ENCODE results near the gene TK1.

TK1 gene

GRCh38 chr17:78154903-78155811, 31.7 kb downstream of the TK1 start:
- Histone ChIP-seq H3K4me3 (ENCODE audit: low read length) (peak overlapping the region; percentile 72), H3K4me2 (ENCODE audit: low read length) (peak overlapping the region; percentile 81), H3K79me2 (ENCODE audit: control insufficient read depth, low read length) (no peaks in the 10 kb centered on the region), H3F3A (ENCODE audit: control insufficient read depth, insufficient read depth) (peaks cover 43% of the 10 kb centered on the region), H3K36me3 (ENCODE audit: control insufficient read depth, low read length) (no peaks in the 10 kb centered on the region), H3K4me1 (ENCODE audit: control insufficient read depth, low read length) (peaks cover 99% of the 10 kb centered on the region), H3K9me3 (ENCODE audit: control insufficient read depth, insufficient read depth, low read length) (no peaks in the 10 kb centered on the region), H4K20me1 (ENCODE audit: control insufficient read depth, insufficient read depth, low read depth, low read length) (no peaks in the 10 kb centered on the region), H3K9me2 (replicated peaks; ENCODE audit: control insufficient read depth, low read length) (no peaks in the 10 kb centered on the region), H3K27me3 (ENCODE audit: control insufficient read depth, low read length) (no peaks in the 10 kb centered on the region), H3K27ac (ENCODE audit: low read depth, low read length) (peak overlapping the region; percentile 89)
- TF ChIP-seq CTCF (IDR thresholded peaks at IDR 0.05; ENCODE audit: low read depth, low read length, poor library complexity, severe bottlenecking) (no peak), EZH2phosphoT487 (IDR thresholded peaks at IDR 0.05; ENCODE audit: borderline replicate concordance, low read length) (no peak)

GRCh38 chr17:78151514-78152008, 35.3 kb downstream of the TK1 start:
- Histone ChIP-seq H3K36me3 (ENCODE audit: control insufficient read depth, low read length) (no peaks in the 10 kb centered on the region), H3K79me2 (ENCODE audit: control insufficient read depth, low read length) (no peaks in the 10 kb centered on the region), H3K4me2 (ENCODE audit: low read length) (peak overlapping the region; percentile 81), H3K27ac (ENCODE audit: low read depth, low read length) (peak overlapping the region; percentile 89), H3K9me3 (ENCODE audit: control insufficient read depth, insufficient read depth, low read length) (no peaks in the 10 kb centered on the region), H4K20me1 (ENCODE audit: control insufficient read depth, insufficient read depth, low read depth, low read length) (no peaks in the 10 kb centered on the region), H3F3A (ENCODE audit: control insufficient read depth, insufficient read depth) (peaks cover 41% of the 10 kb centered on the region), H3K9me2 (replicated peaks; ENCODE audit: control insufficient read depth, low read length) (no peaks in the 10 kb centered on the region), H3K4me1 (ENCODE audit: control insufficient read depth, low read length) (peaks cover 87% of the 10 kb centered on the region), H3K27me3 (ENCODE audit: control insufficient read depth, low read length) (no peaks in the 10 kb centered on the region), H3K4me3 (ENCODE audit: low read length) (peak overlapping the region; percentile 72)
- TF ChIP-seq CTCF (IDR thresholded peaks at IDR 0.05; ENCODE audit: low read depth, low read length, poor library complexity, severe bottlenecking) (no peak), EZH2phosphoT487 (IDR thresholded peaks at IDR 0.05; ENCODE audit: borderline replicate concordance, low read length) (no peak)

- peak overlapping the region; percentile 66 for H3K4me2 ChIP-seq (ENCODE audit: low read length)
- TF ChIP-seq EZH2phosphoT487 (IDR thresholded peaks at IDR 0.05; ENCODE audit: borderline replicate concordance, low read length) (no peak), CTCF (IDR thresholded peaks at IDR 0.05; ENCODE audit: low read depth, low read length, poor library complexity, severe bottlenecking) (no peak)
Measured at GRCh38 chr17:78148286-78149016, 38.4 kb downstream of the TK1 start.

More at GRCh38 chr17:78148286-78149016, 38.4 kb downstream of the TK1 start:
- Histone ChIP-seq H3K4me3 (ENCODE audit: low read length) (0 out of 2 replicates have a peak overlapping the region, but pooled peaks have one; percentile 5), H3K9me3 (ENCODE audit: control insufficient read depth, insufficient read depth, low read length) (no peaks in the 10 kb centered on the region), H3K36me3 (ENCODE audit: control insufficient read depth, low read length) (no peaks in the 10 kb centered on the region), H3K4me1 (ENCODE audit: control insufficient read depth, low read length) (peaks cover 82% of the 10 kb centered on the region), H3K27me3 (ENCODE audit: control insufficient read depth, low read length) (no peaks in the 10 kb centered on the region), H3K9me2 (replicated peaks; ENCODE audit: control insufficient read depth, low read length) (no peaks in the 10 kb centered on the region), H3K79me2 (ENCODE audit: control insufficient read depth, low read length) (no peaks in the 10 kb centered on the region), H4K20me1 (ENCODE audit: control insufficient read depth, insufficient read depth, low read depth, low read length) (no peaks in the 10 kb centered on the region), H3F3A (ENCODE audit: control insufficient read depth, insufficient read depth) (peaks cover 23% of the 10 kb centered on the region), H3K27ac (ENCODE audit: low read depth, low read length) (peak overlapping the region; percentile 63)
